Measurements from ENCODE around the gene RNASE3.
"Not testable (repeated sequence)": the region's sequence is repeated elsewhere in the genome, so short reads cannot be mapped to it uniquely, and the experiment has no call there.

GRCh38 chr14:20888411-20888810, 2.8 kb upstream of the RNASE3 start:
- TF ChIP-seq CTCF, POLR2A (IDR thresholded peaks at IDR 0.05): not testable (repeated sequence)
